ENCODE measurements around the gene PEAK1.

DNA sequence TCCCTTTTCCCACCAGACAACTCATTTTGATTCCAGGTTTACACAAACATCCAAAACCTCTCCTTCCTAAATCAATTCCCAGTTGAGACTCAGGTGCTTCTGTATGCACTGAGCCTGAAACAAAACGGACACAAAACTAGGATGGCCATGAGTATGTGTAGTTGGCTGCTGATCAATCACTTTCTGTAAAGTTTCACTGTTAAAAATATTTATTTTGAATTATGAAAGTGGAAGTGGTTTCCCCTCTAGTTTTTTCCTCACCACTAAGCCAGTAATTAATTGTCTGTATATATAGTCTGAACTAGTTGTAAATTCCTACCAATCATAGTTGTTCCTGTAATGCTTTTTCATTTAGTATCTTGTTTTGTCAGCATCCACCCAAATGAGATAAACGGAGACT lies 297.3 kb downstream of the PEAK1 start:
- no peak for TF ChIP-seq POLR2A (IDR thresholded peaks at IDR 0.05; ENCODE audit: low read depth)
- TF ChIP-seq, protein P1, sequence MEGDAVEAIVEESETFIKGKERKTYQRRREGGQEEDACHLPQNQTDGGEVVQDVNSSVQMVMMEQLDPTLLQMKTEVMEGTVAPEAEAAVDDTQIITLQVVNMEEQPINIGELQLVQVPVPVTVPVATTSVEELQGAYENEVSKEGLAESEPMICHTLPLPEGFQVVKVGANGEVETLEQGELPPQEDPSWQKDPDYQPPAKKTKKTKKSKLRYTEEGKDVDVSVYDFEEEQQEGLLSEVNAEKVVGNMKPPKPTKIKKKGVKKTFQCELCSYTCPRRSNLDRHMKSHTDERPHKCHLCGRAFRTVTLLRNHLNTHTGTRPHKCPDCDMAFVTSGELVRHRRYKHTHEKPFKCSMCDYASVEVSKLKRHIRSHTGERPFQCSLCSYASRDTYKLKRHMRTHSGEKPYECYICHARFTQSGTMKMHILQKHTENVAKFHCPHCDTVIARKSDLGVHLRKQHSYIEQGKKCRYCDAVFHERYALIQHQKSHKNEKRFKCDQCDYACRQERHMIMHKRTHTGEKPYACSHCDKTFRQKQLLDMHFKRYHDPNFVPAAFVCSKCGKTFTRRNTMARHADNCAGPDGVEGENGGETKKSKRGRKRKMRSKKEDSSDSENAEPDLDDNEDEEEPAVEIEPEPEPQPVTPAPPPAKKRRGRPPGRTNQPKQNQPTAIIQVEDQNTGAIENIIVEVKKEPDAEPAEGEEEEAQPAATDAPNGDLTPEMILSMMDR (IDR thresholded peaks at IDR 0.05): no peak
